Activated CD4-positive, alpha-beta T cell treated with anti-CD3 and anti-CD28 coated beads for 36 hours (primary cell): ENCODE measurements around the gene TMEM47. TPM values are rescaled to one million over a fixed set of nuclear protein-coding genes. Genes with fewer than 3 reads are reported as not detected.

ENCODE experiments used
- ATAC-seq: fragments of 200-7000 bp; cut with Tn5 transposase; one replicate; pipeline ENCODE4 v1.10.0; 2021; ENCODE audit warnings: mild to moderate bottlenecking, moderate library complexity
- CTCF ChIA-PET: fragments of 350-600 bp; sonication (Branson Sonifier 250); formaldehyde crosslinking; loops from one replicate; lab custom pipeline; 2021; ENCODE audit warnings: antibody characterized with exemption; lab: Charles Lee
- POLR2A ChIA-PET: fragments of 350-600 bp; sonication (Branson Sonifier 250); formaldehyde crosslinking; loops from one replicate; lab custom pipeline; 2021; ENCODE audit warnings: antibody characterized with exemption, inconsistent platforms; lab: Charles Lee
- DNase-seq: peaks from one replicate; pipeline ENCODE4 v3.0.0-alpha.2; 2020
- H3K27ac Mint-ChIP-seq: one replicate; pipeline ENCODE4 v1.8.0; 2021; ENCODE audit warnings: mixed read lengths
- H3K27me3 Mint-ChIP-seq: one replicate; pipeline ENCODE4 v1.8.0; 2021; ENCODE audit warnings: mixed read lengths
- H3K36me3 Mint-ChIP-seq: one replicate; pipeline ENCODE4 v1.8.0; 2021; ENCODE audit warnings: low read depth, mixed read lengths
- H3K4me1 Mint-ChIP-seq: one replicate; pipeline ENCODE4 v1.8.0; 2021; ENCODE audit warnings: mixed read lengths
- H3K4me3 Mint-ChIP-seq: one replicate; pipeline ENCODE4 v1.8.0; 2021; ENCODE audit warnings: mild to moderate bottlenecking, moderate library complexity, mixed read lengths
- H3K9me3 Mint-ChIP-seq: one replicate; pipeline ENCODE4 v1.8.0; 2021; ENCODE audit warnings: low read depth, mixed read lengths
- intact Hi-C, 2 experiments: fragments of 100-400 bp; cut with DNase I in 1 of 2; cut with micrococcal nuclease in 1 of 2; formaldehyde crosslinking; loops; one replicate each; pipeline versions ENCODE4 v1.14.2 to v1.15.1; 2022 to 2024; cut with DNase I, micrococcal nuclease
- total RNA-seq, 2 experiments: library from RNA; stranded (reverse); gene quantifications; one replicate each; pipeline ENCODE4 v1.2.3, GENCODE V29; 2021

Gene TMEM47
- total RNA-seq, 2 experiments from 2014 or later, result not detected

- intact Hi-C loops, result no loop called here
- no peak for ATAC-seq
- no peaks in the 10 kb centered on the region for H3K36me3 Mint-ChIP-seq
- H3K4me1 Mint-ChIP-seq, result no peaks in the 10 kb centered on the region
- peaks cover 3% of the 10 kb centered on the region for H3K9me3 Mint-ChIP-seq
- no peak for DNase-seq
- ChIA-PET POLR2A (no interaction called here), CTCF (no interaction called here)
- H3K27ac Mint-ChIP-seq, result no peak overlapping the region
- H3K4me3 Mint-ChIP-seq, result no peak overlapping the region
- H3K27me3 Mint-ChIP-seq, result no peaks in the 10 kb centered on the region
Measured at GRCh38 chrX:34580069-34580468, 77.0 kb downstream of the TMEM47 start.

GRCh38 chrX:34578237-34578636 is 78.8 kb downstream of the TMEM47 start:
- H3K4me3 Mint-ChIP-seq, result no peak overlapping the region
- ATAC-seq (no peak), DNase-seq (no peak)
- ChIA-PET POLR2A (no interaction called here), CTCF (no interaction called here)
- no peaks in the 10 kb centered on the region for H3K36me3 Mint-ChIP-seq
- no peak overlapping the region for H3K27ac Mint-ChIP-seq
- H3K27me3 Mint-ChIP-seq, result no peaks in the 10 kb centered on the region
- intact Hi-C loops, result no loop called here
- peaks cover 3% of the 10 kb centered on the region for H3K9me3 Mint-ChIP-seq
- no peaks in the 10 kb centered on the region for H3K4me1 Mint-ChIP-seq
